A673 (cell line): Measurements from ENCODE around the gene CAPN8.

Experiments used
- EZH2 ChIP-seq: fragments of 200-600 bp; sonication (generic); IDR thresholded peaks from 2 replicates; pipeline ENCODE4 v1.6.1; 2017; ENCODE audit warnings: borderline replicate concordance, low read depth, mild to moderate bottlenecking, mixed read lengths, antibody characterized with exemption, low read length; ENCODE audit not compliant: poor library complexity, severe bottlenecking
- TF ChIP-seq, protein P1 (sequence below): fragments of 300-800, 200-600 bp; sonication (generic); conservative IDR thresholded peaks from 2 replicates; pipeline ENCODE4 v1.5.1; 2017; ENCODE audit warnings: low read depth, mild to moderate bottlenecking, antibody characterized with exemption, low read length, moderate library complexity, mixed read lengths

DNA sequence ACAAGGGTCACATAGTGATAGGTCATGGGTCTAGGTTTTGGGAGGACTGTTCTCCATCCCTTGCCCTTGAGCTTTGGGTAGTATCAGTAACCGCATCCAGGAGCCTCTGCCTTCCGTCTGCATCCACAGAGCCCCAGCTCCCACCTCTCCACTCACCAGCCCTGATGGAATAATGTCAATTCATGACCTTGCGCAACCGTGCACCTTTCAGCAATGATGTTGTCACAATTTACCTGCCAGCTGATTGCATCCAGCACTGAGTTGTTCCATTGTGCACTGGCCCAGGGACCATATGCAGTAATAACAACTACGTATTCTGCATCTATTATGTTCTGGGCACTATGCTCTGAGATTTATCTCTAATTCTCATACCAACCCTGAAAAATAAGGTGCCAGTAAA, 1.4 kb downstream of the CAPN8 start:
- TF ChIP-seq, protein P1, sequence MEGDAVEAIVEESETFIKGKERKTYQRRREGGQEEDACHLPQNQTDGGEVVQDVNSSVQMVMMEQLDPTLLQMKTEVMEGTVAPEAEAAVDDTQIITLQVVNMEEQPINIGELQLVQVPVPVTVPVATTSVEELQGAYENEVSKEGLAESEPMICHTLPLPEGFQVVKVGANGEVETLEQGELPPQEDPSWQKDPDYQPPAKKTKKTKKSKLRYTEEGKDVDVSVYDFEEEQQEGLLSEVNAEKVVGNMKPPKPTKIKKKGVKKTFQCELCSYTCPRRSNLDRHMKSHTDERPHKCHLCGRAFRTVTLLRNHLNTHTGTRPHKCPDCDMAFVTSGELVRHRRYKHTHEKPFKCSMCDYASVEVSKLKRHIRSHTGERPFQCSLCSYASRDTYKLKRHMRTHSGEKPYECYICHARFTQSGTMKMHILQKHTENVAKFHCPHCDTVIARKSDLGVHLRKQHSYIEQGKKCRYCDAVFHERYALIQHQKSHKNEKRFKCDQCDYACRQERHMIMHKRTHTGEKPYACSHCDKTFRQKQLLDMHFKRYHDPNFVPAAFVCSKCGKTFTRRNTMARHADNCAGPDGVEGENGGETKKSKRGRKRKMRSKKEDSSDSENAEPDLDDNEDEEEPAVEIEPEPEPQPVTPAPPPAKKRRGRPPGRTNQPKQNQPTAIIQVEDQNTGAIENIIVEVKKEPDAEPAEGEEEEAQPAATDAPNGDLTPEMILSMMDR = no peak
- no peak for TF ChIP-seq EZH2
